Peyer's patch (tissue), 4 donors: ENCODE measurements around the gene FGA.

Experiments used
- CTCF ChIP-seq, 6 experiments: fragments of 450-650 bp in 4 of 6; fragments of 200-600 bp in 2 of 6; sonication (generic) in 1 of 6; IDR thresholded peaks; one replicate each; pipeline ENCODE4 v1.5.1; 2017 to 2019; ENCODE audit warnings: antibody characterized with exemption in 6 of 6, mild to moderate bottlenecking in 3 of 6, moderate library complexity in 1 of 6
- POLR2A ChIP-seq, 2 donors: fragments of 450-650 bp; IDR thresholded peaks; one replicate each; pipeline ENCODE4 v1.5.1; 2017; ENCODE audit warnings: antibody characterized with exemption in 2 of 2, mild to moderate bottlenecking in 2 of 2, moderate library complexity in 2 of 2

GRCh38 chr4:154562697-154563254 lies 27.8 kb downstream of the FGA start, which contains the start of gene FGB:
- TF ChIP-seq CTCF (IDR thresholded peaks at IDR 0.05) (no peak), POLR2A (IDR thresholded peaks at IDR 0.05) (no peak)
